ENCODE measurements around the gene USF1.

The USF1 gene, protein sequence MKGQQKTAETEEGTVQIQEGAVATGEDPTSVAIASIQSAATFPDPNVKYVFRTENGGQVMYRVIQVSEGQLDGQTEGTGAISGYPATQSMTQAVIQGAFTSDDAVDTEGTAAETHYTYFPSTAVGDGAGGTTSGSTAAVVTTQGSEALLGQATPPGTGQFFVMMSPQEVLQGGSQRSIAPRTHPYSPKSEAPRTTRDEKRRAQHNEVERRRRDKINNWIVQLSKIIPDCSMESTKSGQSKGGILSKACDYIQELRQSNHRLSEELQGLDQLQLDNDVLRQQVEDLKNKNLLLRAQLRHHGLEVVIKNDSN

DNA sequence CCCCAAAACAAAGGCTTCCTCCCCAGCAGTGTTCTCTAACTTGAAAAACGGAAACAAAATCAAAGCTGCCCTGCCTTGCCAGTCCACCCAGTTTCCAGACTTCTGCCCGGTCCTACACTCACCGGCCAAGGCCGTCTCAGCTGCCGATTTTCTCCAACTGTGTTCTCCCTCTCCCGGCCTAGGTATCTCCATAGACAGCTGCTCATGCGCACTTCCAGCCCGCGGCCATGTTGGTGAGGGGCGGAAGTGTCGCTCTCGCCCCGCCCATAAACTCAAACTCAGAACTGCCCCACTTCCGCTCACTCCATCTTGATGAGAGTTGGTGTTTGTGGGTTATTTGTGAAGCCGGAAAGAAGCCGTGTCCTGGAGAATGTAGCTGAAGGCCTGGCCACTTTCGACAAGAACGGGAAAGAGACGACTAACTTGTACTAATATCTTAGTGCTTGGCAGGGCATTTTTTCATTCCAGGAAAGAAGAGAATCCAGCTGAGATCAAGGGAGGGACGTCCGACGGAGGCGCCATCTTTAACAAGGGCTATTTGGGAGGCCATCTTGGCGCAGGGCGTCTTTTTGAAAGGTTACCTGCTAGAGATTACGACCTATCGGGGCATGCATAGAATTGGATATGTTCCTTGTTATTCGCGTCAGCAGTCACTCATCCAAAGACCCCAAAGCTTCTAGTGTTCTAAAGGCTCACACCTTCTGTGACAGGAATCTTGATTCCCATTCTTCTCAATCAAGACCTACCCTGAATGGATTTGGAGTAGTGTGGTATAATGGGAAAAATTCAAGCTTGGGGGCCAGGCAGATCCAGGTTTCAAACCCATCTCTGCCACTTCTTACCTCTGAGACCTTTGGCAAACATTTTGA, at the start of gene USF1:
USF1 (minus strand) TSS at position 242 of the 869 bp plus-strand sequence. CDS start 2,702 bp downstream, outside the sequence.
- DNase-seq, result peak; percentile 82

DNA sequence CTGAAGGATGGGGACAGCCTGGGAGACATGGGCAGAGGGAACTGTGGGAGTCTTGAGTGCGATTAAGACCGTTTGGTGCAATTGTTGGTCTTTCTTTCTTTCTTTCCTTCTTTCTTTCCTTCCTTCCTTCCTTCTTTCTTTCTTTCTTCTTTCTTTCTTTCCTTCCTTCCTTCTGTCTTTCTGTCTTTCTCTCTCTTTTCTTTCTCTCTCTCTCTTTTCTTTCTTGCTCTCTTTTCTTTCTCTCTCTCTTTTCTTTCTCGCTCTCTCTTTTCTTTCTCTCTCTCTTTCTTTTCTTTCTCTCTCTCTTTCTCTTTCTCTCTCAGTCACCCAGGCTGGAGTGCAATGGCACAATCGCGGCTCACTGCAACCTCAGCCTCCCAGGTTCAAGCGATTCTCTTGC, 49.5 kb upstream of the USF1 start:
- DNase-seq, result no peak

DNA sequence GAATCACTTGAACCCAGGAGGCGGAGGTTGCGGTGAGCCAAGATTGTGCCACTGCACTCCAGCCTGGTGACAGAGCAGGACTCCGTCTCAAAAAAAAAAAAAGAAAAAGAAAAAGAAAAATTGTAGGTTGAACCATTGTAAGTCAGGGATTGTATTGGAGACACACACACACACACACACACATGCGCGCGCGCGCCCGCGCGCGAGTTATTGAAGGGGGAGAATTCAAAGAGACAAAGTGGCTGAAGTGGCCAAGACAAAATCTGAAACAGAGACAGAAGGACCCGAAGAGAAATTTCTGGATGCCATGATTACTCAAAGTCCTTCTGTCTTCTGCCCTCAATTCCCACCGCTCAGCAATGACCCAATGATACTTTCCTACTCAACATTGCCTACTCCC, 48.7 kb upstream of the USF1 start:
- DNase-seq, result no peak

- no peak for DNase-seq
These were observed 46.8 kb upstream of the USF1 start for GRCh38 chr1:161092621-161093028.

- DNase-seq, result no peak
These were observed 46.2 kb upstream of the USF1 start for GRCh38 chr1:161091796-161092507.

DNA sequence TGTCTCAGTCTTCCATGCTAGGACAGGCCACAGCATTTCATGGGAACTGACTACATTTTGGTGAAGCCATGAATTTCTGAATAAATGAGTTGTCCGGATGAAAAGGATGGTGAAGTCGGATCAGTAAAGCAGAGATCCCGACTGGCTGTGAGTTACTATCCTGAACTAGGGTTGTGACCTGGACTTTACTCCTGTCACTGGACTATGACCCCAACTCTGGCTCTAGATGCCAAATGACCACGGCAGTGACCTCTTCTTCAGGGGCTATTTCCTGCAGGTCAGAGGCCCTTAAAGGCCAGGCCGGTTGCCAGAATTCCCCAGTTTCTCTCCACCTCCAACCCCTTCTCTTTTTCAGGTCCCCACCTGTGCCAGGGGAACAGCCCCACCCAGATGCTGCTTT, 45.3 kb upstream of the USF1 start:
- no peak for DNase-seq

DNA sequence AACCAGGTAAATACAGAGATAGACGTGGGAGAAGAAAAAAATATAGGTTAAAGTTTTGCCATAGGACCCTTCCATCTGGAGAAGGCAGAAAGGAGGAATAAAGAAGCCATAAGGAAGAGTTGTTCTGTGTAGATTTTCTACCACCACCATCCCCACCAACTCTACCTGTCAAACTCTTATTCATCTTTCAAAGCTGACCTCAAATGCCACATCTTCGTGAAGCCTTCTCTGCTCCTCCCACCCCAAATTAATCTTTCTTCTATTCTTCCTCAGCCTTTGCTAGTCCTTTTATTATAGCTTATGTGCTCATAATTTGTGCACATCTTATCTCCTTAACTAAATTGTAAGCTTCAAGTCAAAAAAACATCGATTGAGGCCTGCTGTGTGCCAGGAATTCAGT, 44.8 kb upstream of the USF1 start:
- DNase-seq, result no peak

GRCh38 chr1:161089938-161090337, 44.2 kb upstream of the USF1 start:
- DNase-seq, result no peak

- DNase-seq, result no peak
These were observed 43.6 kb upstream of the USF1 start, which contains the start of gene NECTIN4 for GRCh38 chr1:161089251-161089924. Gene NECTIN4, minus strand, starts transcription at chr1:161089558. Its CDS starts 262 bp downstream, at chr1:161089296.

GRCh38 chr1:161088587-161089110, 42.9 kb upstream of the USF1 start:
- DNase-seq, result no peak

GRCh38 chr1:161086457-161086856, 40.7 kb upstream of the USF1 start:
- no peak for DNase-seq

GRCh38 chr1:161085165-161085564, 39.4 kb upstream of the USF1 start:
- no peak for DNase-seq

GRCh38 chr1:161084597-161084988, 38.8 kb upstream of the USF1 start:
- no peak for DNase-seq

- DNase-seq, result no peak
These were observed 38.2 kb upstream of the USF1 start for GRCh38 chr1:161083748-161084596.

DNA sequence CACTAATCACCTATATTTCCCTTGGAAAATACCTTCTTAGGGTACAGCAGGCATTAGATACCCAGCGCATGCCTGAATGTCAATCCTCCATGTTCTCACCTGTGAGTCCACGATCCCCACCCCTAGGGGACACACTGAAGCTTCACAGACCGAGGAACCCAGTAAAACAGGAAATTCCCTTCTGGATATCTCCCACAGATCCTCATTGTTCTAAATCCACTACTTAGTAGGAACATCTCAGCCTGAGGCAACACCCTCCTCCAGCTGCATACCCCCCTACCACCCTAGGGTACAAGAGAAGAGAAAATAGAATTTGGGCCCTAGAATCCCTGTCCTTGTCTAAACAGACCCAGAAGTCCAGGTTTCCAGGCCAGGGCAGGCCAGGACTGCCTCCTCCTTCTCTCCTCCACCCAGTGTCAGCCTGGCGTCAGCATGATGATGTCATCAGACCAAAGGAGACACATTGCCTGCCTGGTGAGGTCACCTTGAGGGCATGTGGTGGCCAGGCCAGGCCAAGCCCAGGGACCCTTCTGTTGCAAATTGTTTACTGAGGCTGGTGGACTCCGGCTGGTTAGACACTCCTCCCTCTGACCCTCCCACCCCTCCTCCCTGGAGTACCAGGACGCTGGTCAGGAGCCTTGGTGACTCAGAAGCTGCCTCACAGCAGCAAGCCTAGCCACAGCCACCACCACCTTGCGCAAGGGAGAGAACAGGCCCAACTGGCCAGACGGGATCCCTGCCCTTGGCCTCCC, 37.4 kb upstream of the USF1 start:
- DNase-seq, result no peak

DNA sequence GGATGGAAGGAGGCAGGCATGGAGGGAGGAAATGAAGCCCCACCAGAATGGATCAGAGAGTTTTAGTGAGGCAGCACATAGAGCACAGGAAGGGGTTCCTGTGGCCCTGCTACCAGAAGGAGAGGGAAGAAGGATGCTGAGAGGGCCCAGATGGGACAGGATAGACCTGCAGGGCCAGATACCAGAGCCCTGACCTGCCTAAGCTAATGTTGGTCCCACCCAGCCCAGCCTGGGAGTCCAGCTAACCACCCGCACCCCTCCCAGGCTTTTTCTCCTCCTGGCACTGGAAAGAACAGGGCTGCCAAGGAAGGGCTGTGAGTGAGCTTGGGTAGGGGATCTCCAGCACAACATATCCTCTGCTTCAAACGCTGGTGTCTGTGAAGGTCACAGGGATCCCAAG, 36.7 kb upstream of the USF1 start:
- no peak for DNase-seq

GRCh38 chr1:161081519-161081918, 35.7 kb upstream of the USF1 start:
- no peak for DNase-seq

GRCh38 chr1:161080441-161081405, 34.9 kb upstream of the USF1 start:
- DNase-seq, result no peak

GRCh38 chr1:161079436-161080110, 33.8 kb upstream of the USF1 start:
- DNase-seq, result no peak
